Heart left ventricle (tissue), 16 donors: Measurements from ENCODE around the gene CFAP77. TPM values are rescaled to one million over a fixed set of nuclear protein-coding genes. Genes with fewer than 3 reads are reported as not detected.

Source experiments
- ATAC-seq, 4 donors: fragments of 200-7000 bp; cut with Tn5 transposase; one replicate each; pipeline ENCODE4 v1.9.1; 2020 to 2022; ENCODE audit warnings: moderate library complexity in 4 of 4, mild to moderate bottlenecking in 3 of 4, moderate number of reproducible peaks in 1 of 4
- DNase-seq, 5 donors: peaks; one replicate each; pipeline ENCODE4 v3.0.0-alpha.2; 2020
- H3K27ac ChIP-seq, 12 donors: fragments of 200-600 bp; sonication (generic) in 4 of 12; one replicate each; pipeline versions ENCODE4 v1.5.0 to v1.8.0; 2016 to 2022; ENCODE audit warnings: mild to moderate bottlenecking in 2 of 12
- H3K27me3 ChIP-seq, 9 donors: fragments of 200-600 bp; sonication (generic) in 2 of 9; one replicate each; pipeline versions ENCODE4 v1.5.1 to v1.8.0; 2016 to 2022; ENCODE audit warnings: mild to moderate bottlenecking in 3 of 9
- H3K36me3 ChIP-seq, 9 donors: fragments of 200-600 bp; sonication (generic) in 2 of 9; one replicate each; pipeline versions ENCODE4 v1.5.0 to v1.8.0; 2018 to 2022; ENCODE audit warnings: mild to moderate bottlenecking in 2 of 9
- H3K4me1 ChIP-seq, 12 donors: fragments of 200-600 bp; sonication (generic) in 4 of 12; one replicate each; pipeline versions ENCODE4 v1.5.0 to v1.8.0; 2016 to 2022; ENCODE audit warnings: mild to moderate bottlenecking in 3 of 12
- H3K4me3 ChIP-seq, 12 donors: fragments of 200-600 bp; sonication (generic) in 4 of 12; one replicate each; pipeline versions ENCODE4 v1.5.0 to v1.8.0; 2017 to 2022; ENCODE audit warnings: mild to moderate bottlenecking in 9 of 12, moderate library complexity in 4 of 12
- H3K9me3 ChIP-seq, 12 donors: fragments of 200-600 bp; sonication (generic) in 4 of 12; one replicate each; pipeline versions ENCODE4 v1.5.0 to v1.8.0; 2016 to 2022; ENCODE audit warnings: mild to moderate bottlenecking in 1 of 12
- POLR2A ChIP-seq, 2 donors: fragments of 450-650 bp; IDR thresholded peaks; one replicate each; pipeline ENCODE4 v1.6.1; 2017; ENCODE audit warnings: antibody characterized with exemption in 2 of 2, mild to moderate bottlenecking in 2 of 2, moderate library complexity in 2 of 2
- WGBS, 4 donors: extraction: QIAGEN DNeasy Blood & Tissue Kit in 2 of 4; methylation state at CpG; one replicate each; pipeline versions ENCODE4 v1.1.5 to v1.1.7; 2013 to 2018; 5-methylcytosine and 5-hydroxymethylcytosine counted together
- intact Hi-C, 10 donors: fragments of 100-400 bp; cut with DNase I; formaldehyde crosslinking; loops; one replicate each; pipeline versions ENCODE4 v1.11.1 to v1.14.2; 2022
- polyA plus RNA-seq, 2 donors: library from polyadenylated mRNA; stranded (reverse); fragments of 200-250 nt; gene quantifications; one replicate each; pipeline ENCODE4 v1.2.3, GENCODE V29; 2013
- total RNA-seq, 9 donors: library from RNA; depleted of rRNA in 2 of 9; stranded (reverse); fragments of >200 nt in 2 of 9; fragmentation: NEBNext Ultra II Directional in 3 of 9; extraction: Animal tissue kit (Norgen Biotek cat#: 25700) in 3 of 9; gene quantifications; one replicate each; pipeline versions ENCODE4 v1.1.0 to v1.2.4, GENCODE V29; 2016 to 2023
- TF ChIP-seq, protein P1 (sequence below), 12 donors: fragments of 200-600 bp; sonication (generic) in 4 of 12; IDR thresholded peaks; one replicate each; pipeline versions ENCODE4 v1.5.0 to v1.8.0; 2018 to 2022; ENCODE audit warnings: antibody characterized with exemption in 12 of 12, mild to moderate bottlenecking in 5 of 12
- donor health status: ischemic (EF 13 %, LVEDD 7.1; RV severe dilation, severe dysfunction).
- donor health status: healthy with polysubstance abuse.
- donor health status: DM: no; HTN: yes; CAD: no.
- donor health status: DM: no; HTN: no; CAD: no.
- donor health status: ischemic (EF 25% LVEDD 6.9; RV normal size, moderate dysfunction).
- donor health status: ischemic (EF 25% LVEDD 5.7; RV mildly dilated, moderate dysfunction).
- donor health status: healthy.
- donor health status: DM: yes; HTN: yes; CAD: no.
- donor health status: ischemic (EF 35%, LVEDD 5.7; RV mildly dilated, moderate dysfunction).
- donor health status: nonischemic (EF 11% LVEDD 7.7; RV severe dilation, severe dysfunction).
- donor health status: DM: yes; HTN: yes; CAD: no.
- donor health status: PGD.
- donor health status: ischemic (EF 29% LVEDD 5.4; RV normal size, mild dysfunction).
- donor health status: nonischemic (EF 23%, LVEDD 6.1; RV moderate dilation, normal function).

CFAP77 gene
- total and polyA plus RNA-seq, 11 donors = 1.3 to 6.8 (median 2.2) TPM

GRCh38 chr9:132586830-132587591 lies 177.0 kb downstream of the CFAP77 start:
- TF ChIP-seq, protein P1, sequence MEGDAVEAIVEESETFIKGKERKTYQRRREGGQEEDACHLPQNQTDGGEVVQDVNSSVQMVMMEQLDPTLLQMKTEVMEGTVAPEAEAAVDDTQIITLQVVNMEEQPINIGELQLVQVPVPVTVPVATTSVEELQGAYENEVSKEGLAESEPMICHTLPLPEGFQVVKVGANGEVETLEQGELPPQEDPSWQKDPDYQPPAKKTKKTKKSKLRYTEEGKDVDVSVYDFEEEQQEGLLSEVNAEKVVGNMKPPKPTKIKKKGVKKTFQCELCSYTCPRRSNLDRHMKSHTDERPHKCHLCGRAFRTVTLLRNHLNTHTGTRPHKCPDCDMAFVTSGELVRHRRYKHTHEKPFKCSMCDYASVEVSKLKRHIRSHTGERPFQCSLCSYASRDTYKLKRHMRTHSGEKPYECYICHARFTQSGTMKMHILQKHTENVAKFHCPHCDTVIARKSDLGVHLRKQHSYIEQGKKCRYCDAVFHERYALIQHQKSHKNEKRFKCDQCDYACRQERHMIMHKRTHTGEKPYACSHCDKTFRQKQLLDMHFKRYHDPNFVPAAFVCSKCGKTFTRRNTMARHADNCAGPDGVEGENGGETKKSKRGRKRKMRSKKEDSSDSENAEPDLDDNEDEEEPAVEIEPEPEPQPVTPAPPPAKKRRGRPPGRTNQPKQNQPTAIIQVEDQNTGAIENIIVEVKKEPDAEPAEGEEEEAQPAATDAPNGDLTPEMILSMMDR (IDR thresholded peaks at IDR 0.05) = no peak
- TF ChIP-seq POLR2A (IDR thresholded peaks at IDR 0.05) = no peak
- H3K27me3 ChIP-seq = peaks cover 66 to 100% (median 98%) of the 10 kb centered on the region in 9 donors
- intact Hi-C loops = no loop called here

GRCh38 chr9:132587592-132587955 lies 177.6 kb downstream of the CFAP77 start:
- TF ChIP-seq POLR2A (IDR thresholded peaks at IDR 0.05) = no peak
- TF ChIP-seq, protein P1 (IDR thresholded peaks at IDR 0.05) = no peak
- H3K4me3 ChIP-seq = no peak overlapping the region
- peaks cover 0 to 32% (median 1%) of the 10 kb centered on the region in 12 donors for H3K4me1 ChIP-seq
- no peak overlapping the region for H3K27ac ChIP-seq
- DNase-seq (no peak), ATAC-seq (no peak)
- H3K27me3 ChIP-seq = peaks cover 66 to 97% (median 93%) of the 10 kb centered on the region in 9 donors
- WGBS, 4 donors = 12 to 18% (median 14%) methylated on average over 4 to 6 of the region's 6 CpGs; no CpG with 5 or more reads in 1 of the 4 donors
- H3K36me3 ChIP-seq = peaks cover 0 to 2% (median 0%) of the 10 kb centered on the region in 9 donors
- intact Hi-C loops = no loop called here
- no peaks in the 10 kb centered on the region for H3K9me3 ChIP-seq

More at GRCh38 chr9:132586830-132587591, 177.0 kb downstream of the CFAP77 start:
- Histone ChIP-seq H3K4me1 (peaks cover 0 to 36% (median 5%) of the 10 kb centered on the region in 12 donors), H3K36me3 (no peaks in the 10 kb centered on the region), H3K4me3 (no peak overlapping the region), H3K9me3 (no peaks in the 10 kb centered on the region), H3K27ac (no peak overlapping the region)
- peak in 1 of 5 donors; percentile 10 for DNase-seq
- WGBS, 4 donors = 1 to 3% (median 3%) methylated on average over 39 to 74 of the region's 74 CpGs
- no peak for ATAC-seq

GRCh38 chr9:132588098-132588497 lies 178.1 kb downstream of the CFAP77 start:
- intact Hi-C loops = no loop called here

More at GRCh38 chr9:132588098-132588497, 178.1 kb downstream of the CFAP77 start:
- 24 to 37% (median 30%) methylated on average over 12 of the region's 12 CpGs for WGBS, 4 donors
- Histone ChIP-seq H3K27ac (no peak overlapping the region), H3K36me3 (peaks cover 0 to 7% (median 0%) of the 10 kb centered on the region in 9 donors), H3K9me3 (no peaks in the 10 kb centered on the region), H3K4me3 (no peak overlapping the region), H3K27me3 (peaks cover 66 to 92% (median 87%) of the 10 kb centered on the region in 9 donors), H3K4me1 (peaks cover 0 to 32% (median 1%) of the 10 kb centered on the region in 12 donors)
- no peak for TF ChIP-seq POLR2A (IDR thresholded peaks at IDR 0.05)
- TF ChIP-seq, protein P1 (IDR thresholded peaks at IDR 0.05) = no peak
- DNase-seq = no peak
- ATAC-seq = no peak
